T-helper 17 cell (primary cell): Measurements from ENCODE around the gene ADAMTSL2. TPM values are rescaled to one million over a fixed set of nuclear protein-coding genes. Genes with fewer than 3 reads are reported as not detected.

Source experiments
- ATAC-seq: fragments of 150-1000 bp; cut with Tn5 transposase; 2 replicates; pipeline ENCODE4 v1.10.0; 2021; ENCODE audit warnings: mild to moderate bottlenecking, moderate library complexity
- DNase-seq, 3 donors: peaks; one replicate each; pipeline versions ENCODE4 v3.0.0 to v3.0.0-alpha.2; 2020 to 2021
- H3K9me3 ChIP-seq: one replicate; pipeline ENCODE4 v1.7.0; 2013; ENCODE audit warnings: low read length, mild to moderate bottlenecking; ENCODE audit not compliant: control insufficient read depth, poor library complexity, severe bottlenecking
- H3K27ac Mint-ChIP-seq: one replicate; pipeline ENCODE4 v1.8.0; 2022; ENCODE audit warnings: mild to moderate bottlenecking, moderate library complexity, mixed read lengths
- H3K27me3 Mint-ChIP-seq: one replicate; pipeline ENCODE4 v1.8.0; 2022; ENCODE audit warnings: mixed read lengths
- H3K36me3 Mint-ChIP-seq: one replicate; pipeline ENCODE4 v1.8.0; 2022; ENCODE audit warnings: low read depth, mixed read lengths
- H3K4me1 Mint-ChIP-seq: one replicate; pipeline ENCODE4 v1.8.0; 2022; ENCODE audit warnings: mild to moderate bottlenecking, mixed read lengths
- H3K4me3 Mint-ChIP-seq: one replicate; pipeline ENCODE4 v1.8.0; 2022; ENCODE audit warnings: mild to moderate bottlenecking, moderate library complexity, mixed read lengths
- total RNA-seq, 4 donors: library from RNA in 2 of 4; stranded (reverse) in 2 of 4; gene quantifications; one replicate each; pipeline ENCODE4 v1.2.3 and lab custom pipeline; 2022 to 2026

The ADAMTSL2 gene
- total RNA-seq, 2 donors from 2014 or later = not detected

GRCh38 chr9:133494636-133495326 lies 39.7 kb upstream of the ADAMTSL2 start:
- no peaks in the 10 kb centered on the region for H3K9me3 ChIP-seq
- no peak for ATAC-seq
- Mint-ChIP-seq H3K4me1 (no peaks in the 10 kb centered on the region), H3K4me3 (no peak overlapping the region), H3K27me3 (peaks cover 17% of the 10 kb centered on the region), H3K27ac (no peak overlapping the region), H3K36me3 (no peaks in the 10 kb centered on the region)
- no peak for DNase-seq

- Mint-ChIP-seq H3K4me1 (no peaks in the 10 kb centered on the region), H3K27ac (no peak overlapping the region), H3K36me3 (no peaks in the 10 kb centered on the region), H3K27me3 (peaks cover 20% of the 10 kb centered on the region), H3K4me3 (no peak overlapping the region)
- H3K9me3 ChIP-seq = no peaks in the 10 kb centered on the region
- ATAC-seq (no peak), DNase-seq (no peak)
These were observed 38.9 kb upstream of the ADAMTSL2 start for GRCh38 chr9:133495327-133496293.

- ATAC-seq (no peak), DNase-seq (no peak)
- Mint-ChIP-seq H3K27me3 (peaks cover 20% of the 10 kb centered on the region), H3K4me3 (no peak overlapping the region), H3K27ac (no peak overlapping the region), H3K4me1 (no peaks in the 10 kb centered on the region), H3K36me3 (no peaks in the 10 kb centered on the region)
- H3K9me3 ChIP-seq = peaks cover under 1% of the 10 kb centered on the region
These were observed 37.4 kb upstream of the ADAMTSL2 start for GRCh38 chr9:133496861-133497842.

GRCh38 chr9:133499132-133499891 lies 35.2 kb upstream of the ADAMTSL2 start:
- peaks cover 26% of the 10 kb centered on the region for H3K27me3 Mint-ChIP-seq
- no peak for DNase-seq
- no peaks in the 10 kb centered on the region for H3K4me1 Mint-ChIP-seq
- no peak overlapping the region for H3K27ac Mint-ChIP-seq
- no peak overlapping the region for H3K4me3 Mint-ChIP-seq
- peaks cover 3% of the 10 kb centered on the region for H3K9me3 ChIP-seq
- ATAC-seq = no peak
- H3K36me3 Mint-ChIP-seq = no peaks in the 10 kb centered on the region

- no peak overlapping the region for H3K4me3 Mint-ChIP-seq
These were observed 34.6 kb upstream of the ADAMTSL2 start for GRCh38 chr9:133499892-133500270.

GRCh38 chr9:133502112-133502511 lies 32.4 kb upstream of the ADAMTSL2 start:
- Mint-ChIP-seq H3K27ac (no peak overlapping the region), H3K36me3 (no peaks in the 10 kb centered on the region)

More at GRCh38 chr9:133499892-133500270, 34.6 kb upstream of the ADAMTSL2 start:
- Mint-ChIP-seq H3K4me1 (no peaks in the 10 kb centered on the region), H3K27me3 (peaks cover 26% of the 10 kb centered on the region), H3K27ac (no peak overlapping the region), H3K36me3 (no peaks in the 10 kb centered on the region)
- no peak for DNase-seq
- no peak for ATAC-seq
- H3K9me3 ChIP-seq = peaks cover 3% of the 10 kb centered on the region

GRCh38 chr9:133505186-133505830 lies 29.2 kb upstream of the ADAMTSL2 start:
- ATAC-seq (no peak), DNase-seq (no peak)
- no peak overlapping the region for H3K4me3 Mint-ChIP-seq
- peaks cover 12% of the 10 kb centered on the region for H3K27me3 Mint-ChIP-seq
- H3K27ac Mint-ChIP-seq = no peak overlapping the region
- H3K36me3 Mint-ChIP-seq = no peaks in the 10 kb centered on the region
- H3K9me3 ChIP-seq = peaks cover 3% of the 10 kb centered on the region
- peaks cover 6% of the 10 kb centered on the region for H3K4me1 Mint-ChIP-seq

More at GRCh38 chr9:133502112-133502511, 32.4 kb upstream of the ADAMTSL2 start:
- H3K4me3 Mint-ChIP-seq = no peak overlapping the region
- no peaks in the 10 kb centered on the region for H3K4me1 Mint-ChIP-seq
- H3K9me3 ChIP-seq = peaks cover 3% of the 10 kb centered on the region
- DNase-seq = no peak
- ATAC-seq = no peak
- H3K27me3 Mint-ChIP-seq = peaks cover 26% of the 10 kb centered on the region

GRCh38 chr9:133505901-133506652 lies 28.4 kb upstream of the ADAMTSL2 start:
- H3K4me3 Mint-ChIP-seq = no peak overlapping the region
- peaks cover 12% of the 10 kb centered on the region for H3K27me3 Mint-ChIP-seq
- no peak for DNase-seq
- no peak for ATAC-seq
- peaks cover 3% of the 10 kb centered on the region for H3K9me3 ChIP-seq
- no peaks in the 10 kb centered on the region for H3K36me3 Mint-ChIP-seq
- no peak overlapping the region for H3K27ac Mint-ChIP-seq
- H3K4me1 Mint-ChIP-seq = peaks cover 6% of the 10 kb centered on the region

- peaks cover 3% of the 10 kb centered on the region for H3K9me3 ChIP-seq
- Mint-ChIP-seq H3K27ac (no peak overlapping the region), H3K4me1 (peaks cover 6% of the 10 kb centered on the region), H3K27me3 (peaks cover 12% of the 10 kb centered on the region), H3K36me3 (no peaks in the 10 kb centered on the region), H3K4me3 (no peak overlapping the region)
- no peak for DNase-seq
- no peak for ATAC-seq
These were observed 27.9 kb upstream of the ADAMTSL2 start for GRCh38 chr9:133506653-133507038.

- Mint-ChIP-seq H3K4me3 (no peak overlapping the region), H3K27ac (no peak overlapping the region), H3K4me1 (peaks cover 6% of the 10 kb centered on the region), H3K27me3 (peaks cover 12% of the 10 kb centered on the region), H3K36me3 (no peaks in the 10 kb centered on the region)
- no peaks in the 10 kb centered on the region for H3K9me3 ChIP-seq
- no peak for DNase-seq
- no peak for ATAC-seq
These were observed 27.1 kb upstream of the ADAMTSL2 start for GRCh38 chr9:133507246-133507965.

GRCh38 chr9:133508046-133508445 lies 26.5 kb upstream of the ADAMTSL2 start:
- H3K27ac Mint-ChIP-seq = no peak overlapping the region
- no peak overlapping the region for H3K4me3 Mint-ChIP-seq
- DNase-seq (no peak), ATAC-seq (no peak)
- H3K4me1 Mint-ChIP-seq = peaks cover 6% of the 10 kb centered on the region
- no peaks in the 10 kb centered on the region for H3K36me3 Mint-ChIP-seq
- H3K9me3 ChIP-seq = no peaks in the 10 kb centered on the region
- H3K27me3 Mint-ChIP-seq = peaks cover 12% of the 10 kb centered on the region
